GM20000 (cell line): ENCODE data around the gene DUSP18.

Source experiments
- DNase-seq: peaks from one replicate; pipeline ENCODE4 v3.0.0; 2012; ENCODE audit warnings: low spot score
- TF ChIP-seq, protein P1 (sequence below): IDR thresholded peaks from 2 replicates; pipeline ENCODE4 v1.5.1; 2012; ENCODE audit warnings: mild to moderate bottlenecking, control low read depth; ENCODE audit errors: extremely low read depth, missing control alignments

Gene DUSP18

DNA sequence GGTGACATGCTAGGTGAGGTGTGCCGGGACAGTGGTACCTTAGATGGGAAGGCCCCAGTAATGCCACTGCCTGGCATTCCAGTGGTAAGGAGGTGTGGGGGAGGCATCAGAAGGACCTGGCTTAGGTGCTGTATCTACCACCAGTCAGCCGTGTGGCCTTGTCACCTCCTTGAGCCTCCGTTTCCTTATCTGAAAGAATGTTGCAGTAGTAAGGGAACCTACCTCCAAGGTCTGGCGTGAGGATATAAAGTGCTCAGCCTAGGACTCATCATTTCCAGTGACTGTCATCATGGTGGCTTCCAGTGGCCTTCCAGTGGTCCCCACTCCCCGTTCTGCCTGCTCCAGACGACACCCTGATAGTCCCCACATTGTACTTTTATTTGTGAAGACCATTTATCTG, 6.8 kb upstream of the DUSP18 start:
- TF ChIP-seq, protein P1, sequence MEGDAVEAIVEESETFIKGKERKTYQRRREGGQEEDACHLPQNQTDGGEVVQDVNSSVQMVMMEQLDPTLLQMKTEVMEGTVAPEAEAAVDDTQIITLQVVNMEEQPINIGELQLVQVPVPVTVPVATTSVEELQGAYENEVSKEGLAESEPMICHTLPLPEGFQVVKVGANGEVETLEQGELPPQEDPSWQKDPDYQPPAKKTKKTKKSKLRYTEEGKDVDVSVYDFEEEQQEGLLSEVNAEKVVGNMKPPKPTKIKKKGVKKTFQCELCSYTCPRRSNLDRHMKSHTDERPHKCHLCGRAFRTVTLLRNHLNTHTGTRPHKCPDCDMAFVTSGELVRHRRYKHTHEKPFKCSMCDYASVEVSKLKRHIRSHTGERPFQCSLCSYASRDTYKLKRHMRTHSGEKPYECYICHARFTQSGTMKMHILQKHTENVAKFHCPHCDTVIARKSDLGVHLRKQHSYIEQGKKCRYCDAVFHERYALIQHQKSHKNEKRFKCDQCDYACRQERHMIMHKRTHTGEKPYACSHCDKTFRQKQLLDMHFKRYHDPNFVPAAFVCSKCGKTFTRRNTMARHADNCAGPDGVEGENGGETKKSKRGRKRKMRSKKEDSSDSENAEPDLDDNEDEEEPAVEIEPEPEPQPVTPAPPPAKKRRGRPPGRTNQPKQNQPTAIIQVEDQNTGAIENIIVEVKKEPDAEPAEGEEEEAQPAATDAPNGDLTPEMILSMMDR = no peak
- no peak for DNase-seq

GRCh38 chr22:30673136-30673535, 5.5 kb upstream of the DUSP18 start:
- DNase-seq = no peak
- TF ChIP-seq, protein P1 = no peak

GRCh38 chr22:30671071-30671470, 3.4 kb upstream of the DUSP18 start:
- TF ChIP-seq, protein P1 = no peak

DNA sequence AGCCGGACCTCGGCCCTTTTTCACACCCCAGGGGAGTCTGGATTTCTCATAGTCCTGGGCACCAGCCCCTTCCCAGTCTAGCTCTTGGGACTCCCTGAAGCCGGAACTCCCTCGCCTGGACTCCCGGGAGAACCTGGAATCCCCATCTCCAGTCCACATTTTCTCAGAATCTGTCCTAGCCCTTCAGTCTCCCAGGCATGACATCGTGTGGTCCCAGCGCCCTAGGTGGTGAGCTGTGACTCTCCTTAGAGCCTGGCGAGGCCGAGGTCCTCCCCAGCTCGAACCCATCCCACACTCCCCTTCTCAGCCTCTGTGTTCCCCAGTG, 673 bp upstream of the DUSP18 start:
- no peak for DNase-seq
- TF ChIP-seq, protein P1 = no peak

More at GRCh38 chr22:30671071-30671470, 3.4 kb upstream of the DUSP18 start:
- DNase-seq = no peak

DNA sequence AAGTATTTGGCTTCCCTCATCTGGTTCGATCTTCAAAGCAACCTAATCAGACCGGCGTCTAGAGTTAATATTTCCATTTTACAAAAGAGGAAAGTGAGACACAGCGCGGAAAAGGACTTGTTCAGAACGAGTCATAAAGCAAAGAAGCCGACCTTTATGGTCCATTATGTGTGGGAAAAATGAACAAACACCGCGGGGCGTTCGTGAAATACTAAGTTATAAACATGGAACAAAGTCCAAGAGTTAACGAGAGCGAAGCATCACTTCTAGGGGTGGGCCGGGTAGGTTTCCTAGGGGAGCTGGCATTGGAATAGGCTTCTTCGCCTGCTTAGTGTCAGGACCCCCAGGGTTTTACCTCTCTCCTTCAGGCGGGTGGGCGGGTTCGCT, 575 bp downstream of the DUSP18 start:
- DNase-seq = no peak
- TF ChIP-seq, protein P1 = no peak

DNA sequence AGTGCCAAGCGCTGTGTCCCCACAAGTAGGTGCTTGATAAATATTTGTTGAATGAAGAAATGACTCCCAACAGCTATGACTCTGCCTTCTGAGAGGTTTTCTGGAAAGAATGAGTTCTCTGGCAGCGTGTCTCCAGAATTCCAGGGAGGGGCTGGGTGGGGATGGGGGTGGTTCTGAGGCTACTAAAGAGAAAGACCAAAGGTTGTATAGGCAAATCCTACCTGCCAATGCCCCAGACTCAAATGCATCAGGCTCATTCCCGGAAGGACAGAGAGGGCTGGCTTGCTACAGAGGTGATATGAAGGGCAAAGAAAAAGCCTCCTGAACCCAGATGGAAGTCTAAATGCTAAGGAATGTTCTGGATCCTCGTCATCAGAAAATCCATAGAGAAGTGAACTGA, 1.9 kb downstream of the DUSP18 start:
- no peak for DNase-seq
- TF ChIP-seq, protein P1 = no peak

GRCh38 chr22:30665266-30665665, 2.4 kb downstream of the DUSP18 start:
- TF ChIP-seq, protein P1 = no peak
- DNase-seq = no peak

- TF ChIP-seq, protein P1 = no peak
These were observed 2.9 kb downstream of the DUSP18 start for GRCh38 chr22:30664798-30665197.

More at GRCh38 chr22:30664798-30665197, 2.9 kb downstream of the DUSP18 start:
- no peak for DNase-seq
